Brain microvascular endothelial cell (primary cell): Measurements from ENCODE around the gene OR2M5.

Experiments used
- DNase-seq: peaks from one replicate; pipeline ENCODE4 v3.0.0-alpha.2; 2020
- H3K27ac ChIP-seq: fragments of 250-450 bp; sonication (Bioruptor Pico); 2 replicates; pipeline ENCODE4 v1.5.1; 2020; ENCODE audit warnings: mild to moderate bottlenecking, moderate library complexity
- H3K27me3 ChIP-seq: fragments of 250-450 bp; sonication (Bioruptor Pico); replicated peaks from 2 replicates; pipeline ENCODE4 v1.5.1; 2020; ENCODE audit warnings: mild to moderate bottlenecking
- H3K36me3 ChIP-seq: fragments of 250-450 bp; sonication (Bioruptor Pico); replicated peaks from 2 replicates; pipeline ENCODE4 v1.5.1; 2020; ENCODE audit warnings: mild to moderate bottlenecking
- H3K4me3 ChIP-seq: 2 replicates; pipeline ENCODE4 v1.5.1; 2011; ENCODE audit warnings: low read depth, mild to moderate bottlenecking, control low read depth, low read length, moderate library complexity
- in situ Hi-C: cut with HindIII; loops from 2 replicates; pipeline ENCODE4 v1.10.0; 2017; ENCODE audit warnings: low sequenced_read_pairs, low pct_ligation_motif_present
- TF ChIP-seq, protein P1 (sequence below): IDR thresholded peaks from 2 replicates; pipeline ENCODE4 v1.5.1; 2011; ENCODE audit warnings: low read depth, mild to moderate bottlenecking, moderate library complexity, low read length, control low read depth, inconsistent platforms; ENCODE audit errors: missing control alignments

The OR2M5 gene

DNA sequence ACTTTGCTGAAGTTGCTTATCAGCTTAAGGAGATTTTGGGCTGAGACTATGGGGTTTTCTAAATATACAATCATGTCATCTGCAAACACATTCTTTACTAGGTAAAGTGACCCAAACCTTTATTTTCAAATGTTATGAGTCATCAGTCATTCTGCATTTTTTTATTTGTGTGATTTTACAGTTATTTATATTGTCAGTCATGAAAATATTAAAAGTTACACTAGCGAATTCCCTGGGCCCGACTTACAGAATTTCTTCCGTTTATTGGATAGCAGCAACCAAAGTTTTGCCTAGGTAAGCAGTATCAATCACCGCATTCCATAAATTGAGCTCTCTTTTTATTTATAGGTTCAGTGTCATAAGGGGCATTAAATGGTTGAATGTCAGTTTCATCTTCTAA is 13.8 kb downstream of the OR2M5 start:
- in situ Hi-C loops = no loop called here
- DNase-seq = no peak

DNA sequence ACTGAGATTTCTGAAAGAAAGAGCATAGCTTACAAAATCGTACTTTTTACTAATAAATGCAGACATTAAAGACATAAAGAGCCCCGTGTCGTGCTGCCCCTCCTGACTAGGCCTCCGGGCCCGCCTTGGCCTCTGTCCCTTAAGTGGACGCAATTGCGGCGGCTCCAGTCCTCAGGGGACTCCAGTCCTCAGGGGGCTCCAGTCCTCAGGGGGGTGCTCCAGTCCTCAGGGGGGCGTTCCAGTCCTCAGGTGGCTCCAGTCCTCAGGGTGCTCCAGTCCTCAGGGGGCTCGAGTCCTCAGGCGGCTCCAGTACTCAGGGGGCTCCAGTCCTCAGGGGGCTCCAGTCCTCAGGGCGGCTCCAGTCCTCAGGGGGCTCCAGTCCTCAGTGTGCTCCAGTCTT is 19.1 kb downstream of the OR2M5 start:
- TF ChIP-seq, protein P1, sequence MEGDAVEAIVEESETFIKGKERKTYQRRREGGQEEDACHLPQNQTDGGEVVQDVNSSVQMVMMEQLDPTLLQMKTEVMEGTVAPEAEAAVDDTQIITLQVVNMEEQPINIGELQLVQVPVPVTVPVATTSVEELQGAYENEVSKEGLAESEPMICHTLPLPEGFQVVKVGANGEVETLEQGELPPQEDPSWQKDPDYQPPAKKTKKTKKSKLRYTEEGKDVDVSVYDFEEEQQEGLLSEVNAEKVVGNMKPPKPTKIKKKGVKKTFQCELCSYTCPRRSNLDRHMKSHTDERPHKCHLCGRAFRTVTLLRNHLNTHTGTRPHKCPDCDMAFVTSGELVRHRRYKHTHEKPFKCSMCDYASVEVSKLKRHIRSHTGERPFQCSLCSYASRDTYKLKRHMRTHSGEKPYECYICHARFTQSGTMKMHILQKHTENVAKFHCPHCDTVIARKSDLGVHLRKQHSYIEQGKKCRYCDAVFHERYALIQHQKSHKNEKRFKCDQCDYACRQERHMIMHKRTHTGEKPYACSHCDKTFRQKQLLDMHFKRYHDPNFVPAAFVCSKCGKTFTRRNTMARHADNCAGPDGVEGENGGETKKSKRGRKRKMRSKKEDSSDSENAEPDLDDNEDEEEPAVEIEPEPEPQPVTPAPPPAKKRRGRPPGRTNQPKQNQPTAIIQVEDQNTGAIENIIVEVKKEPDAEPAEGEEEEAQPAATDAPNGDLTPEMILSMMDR = no peak
- Histone ChIP-seq H3K27me3 (no peaks in the 10 kb centered on the region), H3K4me3 (no peak overlapping the region), H3K27ac (no peak overlapping the region), H3K36me3 (no peaks in the 10 kb centered on the region)
- in situ Hi-C loops = no loop called here
- no peak for DNase-seq

More for the DNA sequence above, 13.8 kb downstream of the OR2M5 start:
- H3K36me3 ChIP-seq = no peaks in the 10 kb centered on the region
- no peak overlapping the region for H3K4me3 ChIP-seq
- H3K27me3 ChIP-seq = no peaks in the 10 kb centered on the region
- TF ChIP-seq, protein P1 = no peak
- no peak overlapping the region for H3K27ac ChIP-seq

DNA sequence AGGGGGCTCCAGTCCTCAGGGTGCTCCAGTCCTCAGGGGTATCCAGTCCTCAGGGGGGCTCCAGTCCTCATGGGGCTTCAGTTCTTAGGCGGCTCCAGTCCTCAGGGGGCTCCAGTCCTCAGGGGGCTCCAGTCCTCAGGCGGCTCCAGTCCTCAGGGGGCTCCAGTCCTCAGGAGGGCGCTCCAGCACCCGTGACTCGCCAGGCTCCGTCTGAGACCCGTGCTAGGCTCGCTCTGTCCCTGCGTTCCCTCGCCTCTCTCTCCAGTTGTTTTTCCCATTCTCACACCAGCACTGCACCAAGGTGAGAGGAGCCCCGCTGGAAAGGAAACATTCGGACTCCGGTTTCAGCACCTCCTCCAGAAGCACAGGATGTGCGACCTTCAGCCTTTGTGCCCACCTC is 20.2 kb downstream of the OR2M5 start:
- TF ChIP-seq, protein P1 = no peak
- in situ Hi-C loops = no loop called here
- no peaks in the 10 kb centered on the region for H3K27me3 ChIP-seq

DNA sequence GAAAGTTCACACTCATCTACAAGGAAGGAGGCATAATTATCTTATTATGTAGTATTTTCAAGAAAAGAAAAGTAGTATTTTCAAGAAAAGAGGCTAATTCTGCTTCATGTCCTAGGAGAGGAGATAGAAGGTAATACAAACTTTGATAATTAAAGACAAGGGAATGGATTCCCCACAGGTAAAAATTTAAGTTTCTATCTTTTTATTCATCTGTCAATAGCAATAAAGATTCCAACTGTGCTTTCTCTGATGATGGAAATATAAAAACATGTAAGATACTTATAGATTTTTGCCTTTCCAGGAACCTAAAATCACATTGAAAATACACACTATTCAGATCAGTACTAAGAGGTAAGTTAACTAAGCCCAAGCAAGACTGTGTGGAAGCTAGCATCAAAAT is 29.6 kb downstream of the OR2M5 start, which contains the start of gene OR2M2:
Gene OR2M2 (plus strand): TSS at position 301 of the 400 bp plus-strand sequence. CDS start 5,165 bp downstream, outside the sequence.
- H3K4me3 ChIP-seq = no peak within 1 kb of the TSS
- DNase-seq = no peak
- TF ChIP-seq, protein P1 = no peak
- no peaks in the 10 kb centered on the region for H3K27me3 ChIP-seq
- in situ Hi-C loops = no loop called here
- H3K27ac ChIP-seq = no peak within 1 kb of the TSS
- no peaks in the 10 kb centered on the region for H3K36me3 ChIP-seq

More for the DNA sequence above, 20.2 kb downstream of the OR2M5 start:
- no peak for DNase-seq
- no peak overlapping the region for H3K27ac ChIP-seq
- H3K4me3 ChIP-seq = no peak overlapping the region
- no peaks in the 10 kb centered on the region for H3K36me3 ChIP-seq

DNA sequence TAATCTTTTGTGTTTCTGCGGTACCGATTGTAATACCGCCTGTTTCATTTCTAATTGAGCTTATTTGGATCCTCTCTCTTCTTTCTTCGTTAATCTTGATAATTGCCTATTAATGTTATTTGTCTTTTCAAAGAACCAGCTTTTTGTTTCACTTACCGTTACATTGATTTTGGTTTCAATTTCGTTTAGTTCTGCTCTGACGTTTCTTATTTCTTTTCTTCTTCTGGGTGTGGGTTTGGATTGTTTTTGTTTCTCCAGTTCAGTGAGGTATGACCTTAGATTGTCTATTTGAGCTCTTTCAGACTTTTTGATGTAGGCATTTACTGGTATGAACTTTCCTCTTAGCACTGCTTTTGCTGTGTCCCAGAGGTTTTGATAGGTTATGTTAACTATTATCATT is 39.0 kb downstream of the OR2M5 start:
- TF ChIP-seq, protein P1 = no peak
- no peak for DNase-seq
- in situ Hi-C loops = no loop called here
- Histone ChIP-seq H3K36me3 (no peaks in the 10 kb centered on the region), H3K27me3 (no peaks in the 10 kb centered on the region), H3K27ac (no peak overlapping the region), H3K4me3 (no peak overlapping the region)

DNA sequence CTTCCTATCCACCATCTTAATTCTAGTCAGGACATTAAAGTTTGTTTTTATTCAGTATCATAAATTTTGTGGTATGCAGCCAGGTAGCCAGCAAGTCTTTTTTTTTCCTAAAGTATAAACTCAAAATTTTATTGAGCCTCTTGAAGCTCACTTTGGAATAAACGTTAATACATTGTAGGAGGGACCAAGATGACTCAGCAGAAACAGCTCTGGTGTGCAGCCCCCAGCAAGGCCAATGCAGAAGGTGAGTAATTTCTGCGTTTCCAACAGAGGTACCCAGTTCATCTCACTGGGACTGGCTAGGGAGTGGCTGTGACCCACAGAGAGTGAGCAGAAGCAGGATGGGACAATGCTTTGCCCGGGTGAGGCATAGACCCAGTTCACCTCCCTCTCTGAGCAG is 42.4 kb downstream of the OR2M5 start:
- H3K27me3 ChIP-seq = no peaks in the 10 kb centered on the region
- DNase-seq = no peak
- TF ChIP-seq, protein P1 = no peak
- no peak overlapping the region for H3K4me3 ChIP-seq
- in situ Hi-C loops = no loop called here
- H3K27ac ChIP-seq = no peak overlapping the region
- no peaks in the 10 kb centered on the region for H3K36me3 ChIP-seq
